Effector CD8-positive, alpha-beta T cell (primary cell): Measurements from ENCODE around the gene TTI1.
"Not testable (repeated sequence)": the region's sequence is repeated elsewhere in the genome, so short reads cannot be mapped to it uniquely, and the experiment has no call there.

Experiments used
- DNase-seq: peaks from one replicate; lab custom pipeline; 2025; lab: John Stamatoyannopoulos, UW

Gene TTI1

DNA sequence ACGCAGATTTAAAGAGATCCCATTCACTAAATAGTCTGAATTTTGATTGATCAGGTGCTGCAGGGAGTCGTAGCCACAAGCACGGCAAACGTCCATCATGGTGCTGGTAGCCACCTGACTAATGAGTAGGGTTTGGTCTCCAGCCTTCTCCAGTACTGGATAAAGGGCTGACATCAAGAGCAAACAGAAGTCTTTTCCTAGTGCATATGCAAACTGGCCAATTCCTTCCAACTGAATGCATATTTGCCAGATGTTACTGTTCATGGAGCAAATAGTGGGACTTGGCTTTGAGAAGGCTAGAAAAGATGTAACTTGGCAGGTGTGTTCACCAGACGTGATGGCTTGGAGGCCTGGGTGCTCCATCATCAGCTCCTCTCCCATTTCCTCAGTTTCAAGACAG is 21.6 kb downstream of the TTI1 start:
- no peak for DNase-seq

DNA sequence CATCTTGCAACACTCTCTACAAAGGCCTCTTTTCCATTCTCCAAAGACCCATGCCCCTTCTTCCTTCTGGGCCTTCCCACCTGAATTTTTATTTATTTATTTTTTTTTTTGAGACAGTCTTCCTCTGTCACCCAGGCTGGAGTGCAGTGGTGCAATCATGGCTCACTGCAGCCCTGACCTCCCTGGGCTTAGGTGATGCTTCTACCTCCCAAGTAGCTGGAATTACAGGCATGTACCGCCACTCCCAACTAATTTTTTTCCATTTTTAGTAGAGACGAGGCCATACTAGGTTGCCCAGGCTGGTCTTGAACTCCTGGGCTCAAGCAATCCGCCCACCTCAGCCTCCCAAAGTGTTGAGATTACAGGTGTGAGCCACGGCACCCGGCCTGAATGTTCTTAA is 23.8 kb downstream of the TTI1 start:
- not testable (repeated sequence) for DNase-seq

DNA sequence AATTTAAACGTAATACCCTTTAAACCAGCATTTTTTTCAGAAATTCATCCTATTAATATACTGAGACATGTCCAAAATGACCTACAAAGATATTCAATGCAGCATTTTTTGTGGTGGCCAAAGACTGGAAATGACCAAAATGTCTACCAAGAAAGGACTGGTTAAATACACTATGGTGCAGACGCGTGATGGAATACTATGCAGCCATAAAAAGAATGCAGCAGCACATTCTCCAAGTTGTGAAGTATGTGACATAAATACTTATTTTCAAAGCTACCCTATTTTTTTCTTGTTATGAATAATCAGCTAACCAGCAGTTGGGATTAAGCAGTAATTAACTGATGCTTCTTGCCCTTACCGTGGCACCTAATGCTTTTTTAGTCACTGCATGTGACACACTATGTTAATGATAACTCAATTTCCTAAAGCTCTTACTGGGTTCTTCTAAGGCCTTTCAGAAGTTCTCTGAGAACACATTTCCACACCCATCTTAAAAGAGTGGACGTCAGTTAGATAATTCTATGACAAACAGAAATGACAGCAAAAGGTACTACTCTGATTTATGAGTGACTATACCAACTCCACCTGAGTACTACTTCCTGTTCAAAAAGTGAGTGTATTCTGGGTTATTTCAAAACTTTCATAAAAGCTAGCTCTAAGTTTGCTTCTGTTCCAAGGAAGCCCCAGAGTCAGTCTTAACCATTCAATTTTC is 24.9 kb downstream of the TTI1 start:
- DNase-seq = no peak

DNA sequence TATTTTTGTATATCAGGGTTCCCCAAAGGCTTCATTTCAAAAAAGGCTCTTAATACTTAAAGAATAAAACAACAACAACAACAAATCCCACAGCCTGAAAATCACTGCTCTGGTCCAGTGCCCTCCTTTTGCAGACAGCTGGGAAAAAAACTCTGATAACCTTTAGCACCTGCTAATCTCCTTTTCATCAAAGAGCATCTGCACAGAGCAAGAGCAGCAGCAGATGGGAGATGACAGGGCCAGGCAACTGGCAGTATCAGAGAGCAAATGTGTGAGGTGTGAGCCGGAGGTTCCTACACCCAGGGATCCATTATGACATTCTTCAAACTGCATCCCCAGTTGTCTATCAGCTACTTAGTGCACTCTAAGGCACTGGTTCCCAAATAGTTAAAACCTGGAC is 25.7 kb downstream of the TTI1 start:
- no peak for DNase-seq

DNA sequence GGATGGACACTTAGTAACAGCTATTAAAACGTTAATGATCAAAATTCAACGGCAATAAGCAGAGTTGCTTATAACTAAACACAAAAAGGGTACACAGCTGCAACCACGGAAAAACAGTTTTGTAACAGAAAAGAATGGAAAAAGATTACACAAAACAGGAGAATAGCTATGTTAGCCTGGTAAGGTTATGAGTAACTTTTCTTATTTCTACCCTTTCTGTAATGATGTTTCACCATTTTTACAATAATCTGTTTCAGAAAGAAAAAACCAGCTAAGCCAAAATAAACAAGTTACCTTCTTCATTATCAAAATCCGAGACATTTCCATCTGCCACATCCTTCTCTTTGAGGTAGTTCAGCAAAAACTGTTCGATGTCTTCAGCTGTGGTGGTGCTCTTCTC is 27.4 kb downstream of the TTI1 start:
- DNase-seq = no peak

DNA sequence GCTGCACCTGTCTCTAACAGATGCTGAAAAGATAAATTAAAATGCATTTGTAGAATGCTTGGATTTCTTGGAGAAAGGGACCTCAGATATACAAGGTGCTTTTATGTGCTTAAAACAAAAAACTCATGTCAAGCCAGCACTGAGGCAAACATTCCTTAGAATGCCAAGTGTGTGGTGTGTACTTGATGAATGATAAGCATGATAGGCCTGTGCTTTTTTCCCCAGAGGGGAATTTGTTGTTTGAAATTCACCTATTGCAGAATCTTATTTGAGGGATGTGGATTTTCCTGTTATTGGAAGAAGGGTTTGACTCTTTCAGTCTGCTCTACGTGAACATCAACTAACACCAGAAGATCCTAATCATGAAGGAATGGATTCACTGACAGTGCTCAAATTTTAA is 28.8 kb downstream of the TTI1 start:
- DNase-seq = no peak

DNA sequence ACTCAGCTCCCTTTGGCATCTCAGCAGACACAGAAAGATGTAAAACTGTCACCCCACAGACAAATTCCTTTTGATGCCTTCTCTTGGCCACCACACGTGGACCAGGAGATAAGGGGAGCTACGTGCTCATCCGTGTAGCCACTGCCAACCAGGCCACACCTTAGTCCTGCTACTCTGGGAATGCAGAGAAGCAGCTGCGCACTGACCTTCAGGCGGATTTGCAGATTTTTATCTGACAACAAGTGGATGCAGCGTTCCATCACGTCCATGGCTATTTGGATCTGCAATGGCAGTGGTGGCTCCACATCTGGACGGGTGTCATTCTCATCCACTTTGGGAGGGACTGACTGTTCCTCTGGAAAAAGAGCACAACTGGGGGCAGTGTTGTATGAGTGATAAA is 30.8 kb downstream of the TTI1 start:
- no peak for DNase-seq

DNA sequence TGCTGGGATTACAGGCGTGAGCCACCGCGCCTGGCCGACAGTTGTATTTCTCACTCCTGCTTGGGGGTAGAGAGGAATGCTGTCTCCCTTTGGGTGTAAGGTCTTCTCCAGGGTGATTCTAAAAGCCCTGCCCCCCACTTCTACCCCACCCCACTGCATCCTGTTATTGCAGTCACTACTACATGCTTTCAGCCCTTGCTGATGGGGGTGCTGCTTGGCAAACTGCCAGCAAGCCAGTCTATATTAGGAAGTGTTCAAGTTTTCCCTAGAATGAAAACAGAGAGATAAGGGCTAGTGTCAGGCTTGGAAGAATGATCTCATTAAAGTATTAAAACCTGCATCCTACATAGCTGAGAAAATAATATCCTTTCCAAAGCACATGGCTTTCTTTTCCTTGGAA is 31.3 kb downstream of the TTI1 start:
- no peak for DNase-seq

DNA sequence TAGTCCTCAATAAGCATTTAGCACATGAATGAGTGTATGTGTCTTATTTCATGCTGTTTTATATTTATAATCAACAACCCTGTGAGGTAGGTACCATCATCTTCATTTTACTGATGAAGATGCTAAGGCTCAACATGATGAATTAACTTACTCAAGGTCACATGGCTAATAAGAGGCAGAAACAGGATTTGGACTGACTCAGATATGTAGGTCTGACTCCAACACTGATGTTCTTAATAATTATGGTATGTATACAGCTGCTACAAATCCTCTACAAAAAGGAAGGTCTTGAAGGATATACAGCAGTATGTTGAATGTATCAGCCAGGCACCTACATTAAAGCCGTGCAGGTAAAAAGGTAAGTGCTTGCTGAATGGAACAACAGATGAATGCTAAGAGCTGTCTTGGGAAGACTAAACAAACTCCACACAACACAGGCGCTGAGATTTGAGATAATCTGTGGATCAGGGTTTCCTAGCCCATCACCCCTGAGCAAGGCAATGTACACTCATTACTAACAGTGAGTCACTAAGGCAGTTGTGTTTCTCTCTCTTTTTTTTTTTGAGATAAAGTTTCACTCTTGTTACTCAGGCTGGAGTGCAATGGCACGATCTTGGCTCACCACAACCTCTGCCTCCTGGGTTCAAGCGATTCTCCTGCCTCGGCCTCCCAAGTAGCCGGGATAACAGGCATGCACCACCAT is 31.9 kb downstream of the TTI1 start:
- no peak for DNase-seq

DNA sequence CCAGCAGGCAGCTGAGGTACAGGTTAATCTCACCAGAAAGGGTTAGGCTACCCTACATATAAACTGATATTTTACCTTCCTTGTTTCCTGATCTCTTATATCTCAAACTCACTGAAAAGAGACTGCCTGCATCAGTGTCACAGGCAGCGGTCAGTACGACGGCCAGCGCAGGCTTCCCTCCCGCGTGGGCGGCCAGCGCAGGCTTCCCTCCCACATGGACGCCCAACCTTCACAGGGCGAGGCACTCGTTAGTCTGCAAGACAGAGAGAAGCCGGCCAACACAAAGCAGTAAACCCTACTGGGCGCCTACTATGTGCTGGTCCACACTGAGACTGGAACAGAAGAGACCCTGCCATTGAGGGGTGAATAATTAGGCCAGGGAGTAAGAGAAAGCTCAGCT is 33.0 kb downstream of the TTI1 start:
- DNase-seq = no peak

DNA sequence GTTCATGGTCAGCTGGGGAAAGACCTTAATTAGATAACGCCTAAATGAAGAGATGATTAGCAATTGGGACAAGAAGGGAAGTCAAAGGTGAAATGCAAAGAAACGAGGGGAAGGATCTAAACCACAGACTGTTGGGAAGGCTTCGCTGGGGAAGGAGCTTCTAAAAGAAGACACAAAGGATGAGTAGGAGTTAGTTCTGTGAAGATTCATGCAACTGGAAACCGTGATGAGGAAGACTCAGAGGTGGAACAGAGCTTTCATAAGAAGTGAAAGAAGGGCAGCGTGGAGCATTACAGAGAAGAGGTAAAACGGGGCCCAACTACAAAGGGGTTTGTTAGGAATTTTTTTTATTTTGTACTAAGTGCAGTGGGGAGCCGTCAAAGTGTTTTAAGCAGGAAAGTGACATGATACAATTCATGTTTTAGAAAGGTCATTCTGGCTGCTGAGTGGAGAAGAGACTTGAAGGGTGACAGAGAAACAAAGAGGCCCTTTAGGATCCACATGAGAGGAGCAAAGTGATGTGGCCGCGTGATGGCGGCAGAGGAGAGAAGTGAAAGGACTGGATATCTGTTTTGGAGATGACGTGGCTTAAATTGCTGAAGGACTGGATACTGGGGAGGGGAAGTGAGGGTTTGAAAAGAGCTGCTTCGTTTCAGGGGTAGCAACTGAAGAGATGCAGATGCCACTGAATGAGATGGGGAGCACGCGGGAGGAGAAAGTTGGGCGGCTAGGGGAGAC is 33.6 kb downstream of the TTI1 start:
- no peak for DNase-seq

DNA sequence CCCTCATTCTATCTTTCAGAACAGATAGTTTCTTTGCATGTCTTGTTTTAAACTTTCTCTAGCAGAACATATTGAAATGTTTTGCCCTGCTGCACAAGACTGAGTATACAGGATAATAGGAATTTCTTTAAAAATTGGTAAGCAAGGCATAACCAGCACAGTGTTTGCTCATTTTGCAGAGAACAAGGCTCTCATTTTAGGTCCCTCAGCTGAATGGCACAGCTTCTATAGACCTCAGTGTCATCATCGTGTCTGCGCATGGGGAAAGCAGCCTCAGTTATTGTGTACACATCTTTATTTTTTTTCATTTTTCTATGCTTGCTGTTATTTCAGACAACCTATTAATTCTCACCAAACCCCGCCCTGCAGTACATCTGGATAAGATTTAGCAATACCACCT is 35.7 kb downstream of the TTI1 start:
- no peak for DNase-seq

DNA sequence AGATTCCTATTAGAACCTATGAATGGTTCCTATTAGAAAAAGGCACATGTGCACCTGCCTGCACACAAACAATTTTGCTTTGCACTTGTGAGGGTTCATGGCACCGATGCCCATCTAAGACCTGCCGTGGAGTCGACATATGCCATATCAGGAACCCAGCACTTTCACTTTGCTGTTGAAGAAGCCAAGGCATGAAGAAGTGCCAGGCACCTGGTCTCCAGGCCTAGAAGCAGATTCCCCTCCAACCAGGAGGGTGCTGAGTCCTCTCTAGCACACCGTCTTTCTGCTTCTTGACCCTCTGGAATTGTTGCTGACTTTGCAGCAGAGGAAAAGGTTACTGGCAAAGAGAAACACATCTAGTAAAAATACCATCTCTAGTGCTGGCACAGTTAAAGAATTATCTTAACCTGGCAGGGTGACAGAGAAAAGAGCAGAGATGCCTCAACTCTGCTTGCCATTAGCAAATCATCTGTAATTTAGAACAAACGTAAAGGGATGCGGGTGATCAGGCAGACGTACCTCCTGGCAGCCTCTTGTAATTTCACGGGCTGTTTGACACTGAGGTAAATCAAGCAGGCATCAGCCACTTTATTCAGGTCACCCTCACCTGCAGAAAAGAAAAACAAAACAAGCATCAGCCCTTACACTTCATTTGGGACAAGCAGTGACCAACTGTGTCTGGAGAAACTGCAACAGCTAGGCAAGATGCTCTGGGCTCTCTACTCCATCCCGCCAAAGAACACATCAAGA is 37.2 kb downstream of the TTI1 start:
- no peak for DNase-seq

DNA sequence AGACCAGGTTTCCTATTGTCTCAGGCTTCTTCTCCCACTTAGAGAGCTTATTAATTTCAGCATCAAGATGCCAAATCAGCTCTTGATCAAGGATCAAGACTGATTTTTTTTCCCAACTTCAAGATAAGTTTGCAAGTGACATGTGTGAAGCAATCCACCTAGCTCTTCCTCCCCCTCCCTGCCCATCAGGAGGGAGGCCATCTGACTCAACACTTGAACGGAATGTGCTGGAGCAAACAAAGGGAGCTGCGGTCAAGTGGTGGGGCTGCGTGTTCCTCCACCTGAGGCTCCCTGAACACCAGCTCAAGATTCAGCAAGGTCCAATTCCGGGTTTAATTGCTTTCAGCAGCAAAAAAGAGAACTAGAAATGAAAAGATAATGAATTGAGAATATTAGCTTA is 38.7 kb downstream of the TTI1 start:
- no peak for DNase-seq

DNA sequence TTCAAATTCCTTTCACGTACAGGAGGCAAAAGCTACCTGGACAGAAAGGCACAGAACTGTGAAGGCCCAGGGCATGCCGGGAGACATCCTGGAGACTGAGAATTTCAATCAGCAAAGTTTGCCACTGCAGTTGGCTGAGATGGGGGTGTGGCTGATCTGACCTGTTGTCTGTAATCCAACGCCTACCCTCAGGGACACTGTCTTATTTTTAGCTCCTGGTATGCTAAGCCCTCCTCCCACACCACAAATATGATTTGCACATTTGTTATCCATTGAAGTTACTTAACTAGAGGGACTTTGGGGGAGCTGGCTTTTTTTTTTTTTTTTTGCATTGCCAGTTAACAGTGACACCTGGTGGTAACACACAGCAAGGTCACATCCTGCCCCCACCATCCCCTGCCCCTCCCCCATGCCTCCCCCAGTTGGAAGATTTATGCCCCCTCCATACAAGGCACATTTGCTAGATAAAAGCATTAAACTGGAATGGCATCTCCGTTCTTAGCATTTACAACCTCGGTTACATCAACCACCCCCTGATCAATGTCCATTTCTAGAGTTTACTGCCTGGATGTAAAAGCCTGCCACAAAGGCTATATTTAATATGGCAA is 40.4 kb downstream of the TTI1 start:
- DNase-seq = no peak

DNA sequence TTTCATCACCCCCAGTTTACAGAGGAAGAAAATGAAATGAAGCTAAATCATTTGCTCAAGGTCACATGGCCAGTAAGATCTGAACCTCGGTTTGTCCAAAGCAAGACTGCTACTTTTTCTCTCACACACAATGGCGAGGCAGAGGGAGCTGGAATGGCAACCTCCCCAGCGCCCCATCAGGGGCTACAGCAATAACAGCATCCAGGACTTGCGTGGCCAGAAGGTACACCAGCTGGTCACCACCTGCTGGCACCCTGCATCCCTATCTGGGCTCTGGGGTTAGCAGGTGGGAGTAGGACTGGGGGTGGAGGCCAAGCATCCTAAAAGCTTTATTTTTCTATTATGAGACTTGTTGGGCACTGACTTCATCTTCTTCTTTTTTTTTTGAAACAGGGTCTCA is 41.3 kb downstream of the TTI1 start:
- no peak for DNase-seq

DNA sequence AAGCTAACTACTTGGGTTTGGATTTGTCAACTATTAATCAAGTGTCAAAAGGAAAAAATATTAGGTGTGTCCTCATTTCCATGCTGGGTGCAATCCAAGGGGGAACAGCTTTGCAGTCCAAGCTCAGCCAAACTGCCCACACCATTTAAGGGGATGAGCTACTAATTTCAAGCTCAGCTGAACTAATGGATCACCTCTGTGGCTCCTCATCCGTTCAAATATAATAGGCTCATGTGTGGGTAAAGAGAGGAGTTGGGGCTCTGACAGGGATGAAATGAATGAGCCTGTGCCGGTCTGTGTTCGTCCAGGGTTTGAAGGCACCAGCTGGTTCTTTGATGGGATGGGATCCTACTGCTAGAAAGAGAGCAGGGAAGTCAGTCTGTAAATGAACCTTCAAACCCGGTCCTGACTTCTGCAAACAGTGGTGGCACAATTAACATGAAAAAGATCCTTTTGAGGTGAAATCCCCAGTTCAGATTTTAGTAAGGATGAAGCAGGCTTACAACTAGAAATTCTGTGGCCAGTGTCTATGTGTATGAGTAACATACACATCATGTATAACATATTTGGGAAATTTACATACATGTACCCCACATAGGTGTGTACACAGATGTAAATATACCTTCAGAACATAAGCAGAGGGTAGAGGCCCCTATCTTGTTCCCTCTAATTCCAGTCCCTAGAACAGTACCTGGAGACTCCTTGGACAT is 41.9 kb downstream of the TTI1 start:
- DNase-seq = no peak

DNA sequence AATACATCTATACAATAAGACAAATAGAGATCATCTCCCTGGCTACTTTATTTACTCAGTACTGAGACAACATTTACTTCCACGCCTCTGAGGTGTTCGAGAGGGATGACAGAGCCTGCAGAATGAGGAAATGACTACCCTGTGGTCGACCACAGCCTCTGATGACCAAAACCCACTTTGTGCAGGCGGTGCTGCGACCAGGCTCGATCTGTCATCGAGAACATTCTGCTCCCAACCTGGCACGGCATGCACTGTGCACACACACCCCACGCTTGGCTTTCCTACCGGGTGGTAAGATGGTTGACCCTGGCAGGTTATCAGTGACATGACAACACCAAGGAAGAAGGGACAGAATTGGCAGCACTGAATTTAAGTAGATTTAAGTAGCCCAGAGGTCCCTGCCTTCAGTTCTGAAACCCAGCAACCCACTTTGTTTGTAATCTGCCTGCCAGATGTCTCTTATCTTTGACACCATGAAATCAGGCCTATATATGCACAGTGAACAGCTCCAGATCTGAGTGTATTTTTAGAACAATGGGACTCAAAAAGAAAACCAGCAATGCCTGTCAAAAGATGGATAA is 42.6 kb downstream of the TTI1 start:
- no peak for DNase-seq

DNA sequence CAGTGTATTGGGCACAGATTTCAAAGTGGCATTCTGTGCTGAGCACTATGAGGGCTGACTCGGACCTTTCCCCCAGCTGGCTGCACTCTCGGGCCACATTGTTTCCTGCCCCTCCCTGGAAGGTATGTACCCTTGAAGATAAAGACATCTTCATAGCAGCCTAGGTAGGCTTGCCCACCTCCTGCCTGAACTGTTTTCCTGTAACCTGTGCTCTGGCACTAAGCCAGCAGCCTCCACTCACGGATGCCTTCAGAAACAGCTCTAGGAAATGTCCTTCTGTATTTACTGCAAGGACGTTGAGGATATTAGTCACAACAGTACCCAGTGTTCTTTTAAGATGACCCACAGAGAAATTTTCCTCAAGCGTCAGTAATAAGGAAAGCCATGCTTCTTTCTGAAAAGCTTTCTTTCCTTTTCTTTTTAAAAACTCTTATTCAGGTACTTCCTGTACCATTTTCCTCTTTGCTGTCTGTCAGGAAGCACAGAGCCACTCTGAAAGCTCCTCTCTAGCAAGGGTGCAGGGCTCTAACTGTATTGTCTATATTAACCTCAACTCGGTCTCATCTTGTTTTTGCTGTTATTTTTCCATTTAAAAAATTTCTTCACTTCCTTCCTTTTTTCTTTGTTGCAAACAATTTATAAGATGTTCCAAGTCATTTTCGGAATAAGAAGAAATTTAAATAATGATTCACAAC is 43.5 kb downstream of the TTI1 start:
- no peak for DNase-seq

DNA sequence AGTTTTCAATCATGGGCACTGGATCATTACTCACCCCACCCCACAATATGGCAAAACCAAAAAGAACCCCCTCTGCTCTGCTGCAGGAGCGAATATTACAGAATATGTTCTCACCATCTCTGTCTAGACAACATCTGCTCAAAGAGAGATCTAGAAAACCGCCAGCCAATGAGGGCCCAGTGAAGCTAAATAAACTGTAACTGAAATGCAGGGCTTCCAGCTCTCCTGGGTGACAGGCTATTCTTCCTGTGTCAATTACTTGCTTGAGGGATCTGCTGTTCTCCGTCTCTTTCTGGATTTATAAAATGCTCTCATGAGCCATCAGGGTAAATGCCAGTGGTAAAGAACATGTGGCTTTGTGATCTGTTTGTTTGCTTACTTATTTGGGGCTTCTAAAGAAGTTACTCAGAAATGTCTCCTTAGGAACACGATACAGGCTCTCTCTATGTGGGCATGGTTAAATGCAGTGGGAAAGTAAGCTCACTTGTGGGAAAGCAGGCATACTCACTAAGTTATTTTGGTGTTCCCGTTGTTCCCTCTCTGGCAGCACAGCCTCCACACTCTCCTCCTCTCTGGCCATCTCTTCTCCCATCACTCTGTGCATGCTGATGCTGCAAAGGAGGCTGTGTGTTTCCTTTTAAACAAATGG is 44.8 kb downstream of the TTI1 start:
- DNase-seq = no peak
